ENCODE measurements around the gene SLC24A3.

The SLC24A3 gene

DNA sequence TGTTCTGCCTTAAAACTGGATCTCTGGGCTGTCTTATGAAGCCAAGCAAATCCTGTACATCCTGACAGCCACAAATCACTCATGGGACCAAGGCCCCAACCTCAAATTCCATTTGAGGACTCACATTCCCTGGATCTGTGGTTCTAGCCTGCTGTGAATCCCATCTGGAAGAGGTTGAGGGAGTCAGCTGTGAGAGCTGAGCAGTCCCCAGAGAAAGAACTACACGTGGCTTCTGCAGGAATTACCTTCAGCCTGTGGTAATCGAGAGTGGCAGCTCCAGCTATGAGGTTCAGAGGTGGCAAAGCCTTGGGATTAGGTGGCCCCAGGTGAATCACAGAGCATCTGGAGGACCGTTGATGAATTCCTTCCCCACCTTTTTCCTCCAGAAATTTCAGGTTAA lies 245.2 kb downstream of the SLC24A3 start:
- DNase-seq (ENCODE audit: low read depth in 2 of 2): no peak

DNA sequence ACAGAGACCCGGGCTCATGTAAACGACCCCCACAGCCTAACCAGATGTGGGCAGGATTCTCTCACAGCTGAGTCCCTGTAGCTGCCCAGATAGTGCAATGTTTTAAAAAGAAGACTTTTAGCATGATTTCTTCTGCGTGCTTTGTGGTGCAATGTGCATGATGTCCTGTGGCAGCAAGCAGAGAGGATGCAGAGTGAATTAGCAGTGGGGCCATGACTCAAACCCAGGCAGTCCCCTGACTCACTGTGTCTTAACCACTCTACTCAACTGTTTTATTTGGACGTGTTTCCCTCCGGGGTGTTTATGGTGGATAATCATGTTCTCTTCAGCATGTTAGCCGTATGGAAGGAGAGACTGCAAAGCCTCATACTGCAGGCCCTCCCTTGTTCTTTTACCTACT lies 247.9 kb downstream of the SLC24A3 start:
- DNase-seq (ENCODE audit: low read depth in 2 of 2): no peak

DNA sequence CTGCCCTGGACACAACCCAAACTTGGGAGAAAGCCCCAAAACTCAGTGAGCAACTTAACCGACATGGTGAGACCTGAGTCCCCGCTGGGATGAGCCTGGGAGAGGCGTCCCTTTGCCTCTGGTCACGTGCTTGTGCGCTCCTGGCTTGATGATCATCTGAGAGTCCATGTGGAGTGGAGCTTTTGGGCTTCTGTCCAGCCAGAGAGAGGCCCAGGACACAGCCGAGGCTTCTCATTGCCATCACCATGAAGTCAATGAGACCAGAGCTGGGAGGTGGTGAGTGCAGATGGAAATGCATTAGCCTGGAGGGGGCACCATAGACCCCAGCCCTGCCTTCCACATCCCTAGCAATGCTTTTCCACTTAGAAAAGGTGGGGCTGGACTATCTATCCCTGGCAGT lies 250.0 kb downstream of the SLC24A3 start:
- DNase-seq (ENCODE audit: low read depth in 2 of 2): no peak

DNA sequence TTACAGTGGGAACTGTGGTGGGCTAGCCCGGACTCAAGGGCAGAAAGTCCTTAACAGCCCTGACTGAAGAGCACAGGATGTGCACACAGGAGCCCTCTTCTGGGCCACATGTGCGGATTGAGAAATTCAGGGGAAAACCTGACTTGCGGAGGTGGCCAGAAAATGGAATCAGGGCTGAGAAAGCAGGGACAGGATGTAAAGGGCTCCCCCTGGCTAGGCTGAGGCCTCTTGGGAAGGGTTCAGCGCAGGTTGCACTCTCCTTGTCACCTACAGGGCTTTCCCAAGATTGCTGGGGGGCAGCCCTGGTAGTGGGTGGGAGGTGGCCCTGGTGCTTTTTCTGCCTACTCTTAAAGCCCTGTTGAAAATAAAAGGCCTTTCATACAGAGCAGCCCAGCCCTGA lies 251.2 kb downstream of the SLC24A3 start:
- DNase-seq (ENCODE audit: low read depth in 2 of 2): no peak

DNA sequence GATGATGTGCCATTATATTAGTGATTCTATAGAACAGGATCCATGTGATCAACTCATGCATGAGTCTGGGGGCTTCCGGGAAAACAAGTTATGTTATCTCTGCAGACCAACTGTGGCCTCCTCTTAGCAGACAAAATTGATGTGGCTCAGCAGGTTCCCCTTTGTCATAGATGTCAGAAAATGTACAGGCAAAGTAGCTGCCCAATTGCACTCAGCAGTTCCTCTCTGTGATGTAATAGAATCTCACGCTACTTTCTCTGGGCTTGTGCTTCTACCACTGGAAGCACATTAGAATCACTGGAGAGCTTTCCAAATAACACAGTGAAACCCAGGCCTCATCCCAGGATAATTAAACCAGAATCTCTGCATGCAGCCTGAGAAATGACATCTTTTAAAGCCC lies 253.1 kb downstream of the SLC24A3 start:
- no peak for DNase-seq (ENCODE audit: low read depth in 2 of 2)

DNA sequence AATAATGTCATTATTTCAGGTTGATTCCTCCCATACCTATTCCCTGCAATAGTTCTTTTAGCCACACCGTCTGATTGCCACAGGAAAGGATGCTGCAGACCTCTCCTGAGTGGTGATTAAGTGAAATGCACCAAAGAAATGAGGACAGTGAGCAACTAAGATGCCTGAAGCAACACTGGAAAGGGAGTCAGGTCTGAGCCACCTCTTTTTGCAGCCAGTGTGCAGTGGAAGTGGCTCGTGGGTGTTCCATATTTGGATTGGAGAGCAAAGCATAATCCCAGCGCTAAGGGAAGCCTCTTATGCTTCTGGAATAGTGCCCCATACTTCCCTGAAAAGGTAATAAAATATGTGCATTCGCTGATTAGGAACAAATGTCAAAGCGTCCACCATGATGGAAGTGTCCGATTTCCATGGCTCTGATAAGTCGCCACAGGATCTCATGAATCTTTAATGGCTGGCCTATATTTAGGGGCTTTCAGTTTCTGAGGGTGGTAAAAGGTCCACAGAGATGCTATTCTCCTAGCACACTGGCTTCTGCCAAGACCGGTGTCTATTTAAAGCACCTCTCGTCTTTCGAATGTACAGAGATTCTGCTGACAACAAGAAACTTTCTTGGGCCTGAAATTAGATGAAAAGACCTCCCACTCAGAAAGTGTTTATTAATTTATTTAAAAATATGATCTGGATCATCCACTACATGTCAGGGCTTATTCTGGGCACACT lies 253.9 kb downstream of the SLC24A3 start:
- DNase-seq (ENCODE audit: low read depth in 2 of 2): no peak

DNA sequence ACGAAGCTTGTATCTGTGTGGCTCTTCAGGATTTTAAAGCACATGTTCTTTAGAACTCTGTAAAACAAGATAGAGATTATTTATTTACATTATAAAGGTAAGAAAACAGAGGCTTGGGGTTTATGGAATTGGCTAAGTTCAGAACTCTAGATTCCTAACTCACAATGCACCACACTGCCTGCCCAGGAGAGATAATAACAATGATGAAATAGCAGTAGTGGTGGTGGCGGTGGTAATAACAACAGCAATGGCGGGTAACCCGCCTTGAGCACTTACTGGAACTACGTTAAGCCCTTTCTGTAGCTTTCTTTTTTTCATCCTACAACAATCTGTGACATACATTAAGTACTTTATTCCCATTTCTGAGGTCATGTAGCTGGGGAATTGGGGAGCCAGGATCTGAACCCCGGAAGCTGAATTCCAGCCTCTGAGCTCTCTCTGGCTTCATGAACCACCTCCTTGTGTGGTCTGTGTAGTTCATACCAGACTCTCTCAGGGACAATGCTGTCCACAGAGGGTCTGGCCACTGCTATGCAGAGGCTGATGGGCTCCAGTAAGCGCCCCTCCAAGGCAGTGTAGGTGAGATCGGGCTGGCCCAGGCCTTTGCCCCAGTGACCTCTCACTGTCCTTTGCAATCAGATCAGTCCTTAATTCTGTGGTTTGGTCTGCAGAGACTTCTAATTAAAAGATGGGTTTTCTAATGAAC lies 260.9 kb downstream of the SLC24A3 start:
- DNase-seq (ENCODE audit: low read depth in 2 of 2): no peak

DNA sequence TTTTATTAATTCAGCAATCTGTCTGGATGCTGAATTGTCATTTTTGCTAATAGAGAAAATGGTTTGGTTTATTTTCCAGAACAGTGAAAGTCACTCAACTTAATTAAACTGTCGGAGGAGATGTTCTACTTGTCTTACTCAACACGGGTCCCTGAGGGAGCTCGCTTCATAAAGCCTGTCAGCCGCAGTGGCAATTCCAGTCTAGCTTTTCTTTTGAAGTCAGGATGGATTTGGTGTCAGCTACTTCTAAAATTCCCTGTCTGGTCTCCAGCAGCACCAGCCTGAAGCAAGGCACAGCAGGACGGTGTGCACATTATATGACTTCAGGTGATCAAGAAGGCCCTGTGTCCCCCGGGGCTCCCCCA lies 261.5 kb downstream of the SLC24A3 start:
- DNase-seq (ENCODE audit: low read depth in 2 of 2): no peak

DNA sequence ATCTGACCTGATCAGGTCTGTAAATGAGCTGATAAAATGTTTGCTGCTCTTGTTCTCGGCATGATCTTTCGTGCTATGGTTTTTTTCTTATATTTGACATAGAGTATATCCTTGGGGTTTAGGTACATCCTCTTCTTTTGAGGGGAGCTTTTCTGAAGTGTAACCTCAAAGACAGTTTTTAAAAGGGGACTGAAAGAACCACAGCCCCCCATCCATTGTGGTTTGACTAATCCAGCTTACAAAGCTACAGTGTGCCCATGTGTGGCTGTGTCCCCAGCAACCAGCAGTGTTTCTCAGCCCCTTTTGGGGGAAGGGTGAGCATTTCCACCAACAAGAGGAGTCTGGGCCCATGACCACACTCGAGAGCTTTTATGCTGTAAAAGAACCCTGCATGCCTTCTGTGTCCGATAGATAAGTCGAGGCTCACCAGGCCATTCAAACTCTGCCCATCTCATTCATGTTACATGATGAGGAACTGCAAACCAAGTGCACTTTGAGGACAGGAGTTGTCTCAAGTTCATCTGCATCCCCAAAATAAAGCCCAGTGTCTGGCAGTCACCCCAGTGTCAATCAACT lies 266.0 kb downstream of the SLC24A3 start:
- no peak for DNase-seq (ENCODE audit: low read depth in 2 of 2)

DNA sequence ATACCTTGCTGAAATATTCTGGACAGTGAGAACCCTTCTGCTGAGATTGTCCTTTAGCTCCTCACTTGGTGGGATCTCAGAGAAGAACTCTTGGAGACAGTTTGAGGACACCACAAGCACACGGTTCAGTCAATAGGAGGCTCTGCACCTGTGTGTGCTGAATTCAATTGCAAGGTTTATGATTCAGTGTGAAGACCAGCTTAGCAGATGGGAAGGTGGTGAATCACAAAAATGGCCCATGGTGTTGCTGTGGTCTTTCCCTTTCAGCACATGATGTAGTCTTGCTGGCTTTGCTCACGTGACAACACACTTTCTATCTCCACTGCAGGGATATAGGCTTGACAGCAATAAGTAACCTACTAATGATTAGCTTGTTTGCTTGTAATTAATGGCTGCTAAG lies 270.3 kb downstream of the SLC24A3 start:
- DNase-seq (ENCODE audit: low read depth in 2 of 2): no peak

DNA sequence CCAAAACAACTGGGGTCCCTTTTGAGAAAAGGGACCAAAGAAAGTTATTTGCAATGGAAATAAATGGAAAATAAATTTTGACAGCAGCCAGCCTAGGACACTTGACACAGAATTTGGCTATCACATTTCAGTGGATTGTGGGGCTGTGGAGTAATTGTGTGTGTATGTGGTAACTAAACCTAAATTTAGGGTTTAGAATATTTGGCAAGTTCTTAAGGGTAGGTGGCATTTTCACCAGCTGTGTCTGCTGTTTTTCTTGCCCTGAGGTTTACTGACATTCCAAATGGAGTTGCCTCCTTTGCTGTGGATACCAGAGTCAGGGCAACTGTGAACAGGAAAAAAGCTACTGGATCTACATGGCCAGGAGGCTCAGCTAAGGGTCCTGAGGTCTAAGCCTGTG lies 270.9 kb downstream of the SLC24A3 start:
- DNase-seq (ENCODE audit: low read depth in 2 of 2): no peak

DNA sequence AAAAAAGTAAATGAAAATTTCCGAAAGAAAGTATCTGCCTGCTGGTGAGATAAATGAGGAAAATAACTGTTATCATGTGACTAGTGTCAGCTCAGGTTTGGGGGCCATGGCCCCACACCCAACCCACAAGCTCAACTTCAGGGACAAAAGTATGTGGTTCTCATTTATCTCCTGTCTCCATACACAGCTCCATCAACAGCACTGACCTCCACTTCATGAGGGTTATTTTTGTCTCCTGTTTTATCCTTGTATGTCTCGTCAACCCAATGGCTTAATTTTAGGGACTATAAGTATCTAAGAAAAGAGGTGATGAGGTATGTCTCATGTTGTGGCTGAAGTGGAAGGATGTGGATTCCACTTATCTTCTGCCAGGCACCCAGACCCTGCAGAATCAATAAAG lies 274.0 kb downstream of the SLC24A3 start:
- no peak for DNase-seq (ENCODE audit: low read depth in 2 of 2)

DNA sequence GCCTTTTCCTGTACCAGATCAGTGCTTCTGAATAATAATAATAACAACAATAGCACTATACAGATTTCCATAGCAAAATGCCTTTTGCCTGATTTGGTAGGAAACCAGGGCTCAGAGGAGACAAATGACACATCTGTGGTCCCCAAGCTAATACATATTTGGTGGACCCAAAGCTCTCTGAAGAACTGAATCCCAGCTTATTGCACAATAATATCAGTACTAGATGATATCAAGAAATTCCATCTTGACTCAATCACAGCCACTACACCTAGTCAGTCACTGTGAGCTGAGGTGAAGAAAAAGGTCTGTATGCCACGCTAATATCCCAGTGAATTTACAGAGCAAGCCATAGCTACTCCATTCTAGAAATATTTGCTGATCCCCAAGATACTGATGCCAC lies 275.0 kb downstream of the SLC24A3 start:
- DNase-seq (ENCODE audit: low read depth in 2 of 2): no peak

DNA sequence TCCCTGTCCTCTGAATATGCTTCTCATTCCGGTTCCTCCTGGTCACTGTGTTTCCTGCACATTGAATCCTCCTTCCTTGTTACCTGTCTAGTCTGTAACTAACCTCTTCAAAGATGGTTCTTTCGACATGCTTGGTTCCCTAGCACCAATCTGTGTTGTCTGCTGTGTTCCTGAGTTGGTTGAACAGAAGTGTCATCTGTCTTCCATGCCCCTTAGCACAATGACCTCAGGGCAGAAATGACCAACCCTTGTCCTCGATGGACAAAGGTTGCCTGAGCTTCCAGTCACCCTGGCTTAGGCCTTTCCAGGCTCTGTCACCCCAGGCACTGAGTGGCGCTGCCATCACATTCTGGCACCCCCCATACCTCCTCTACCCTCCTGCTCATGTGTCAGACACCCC lies 278.8 kb downstream of the SLC24A3 start:
- DNase-seq (ENCODE audit: low read depth in 2 of 2): no peak

DNA sequence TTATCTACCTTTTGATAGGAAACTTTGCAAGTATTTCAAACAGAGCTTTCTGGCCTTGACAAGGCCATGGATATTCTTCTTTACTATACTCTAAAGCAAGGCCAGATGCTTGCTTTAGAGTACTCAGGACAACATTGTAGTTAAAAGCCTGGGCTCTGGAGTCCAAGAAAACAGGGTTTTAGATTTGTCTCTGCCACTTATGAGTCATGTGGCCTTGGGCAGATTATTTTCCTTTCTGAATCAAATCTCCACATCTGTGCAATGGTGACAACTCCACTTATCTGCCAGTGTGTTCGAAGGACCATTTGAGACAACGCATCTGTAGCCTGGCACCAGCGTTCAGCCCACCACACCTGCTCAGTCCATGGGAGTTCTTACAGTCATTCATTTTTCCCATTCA lies 279.7 kb downstream of the SLC24A3 start:
- no peak for DNase-seq (ENCODE audit: low read depth in 2 of 2)

DNA sequence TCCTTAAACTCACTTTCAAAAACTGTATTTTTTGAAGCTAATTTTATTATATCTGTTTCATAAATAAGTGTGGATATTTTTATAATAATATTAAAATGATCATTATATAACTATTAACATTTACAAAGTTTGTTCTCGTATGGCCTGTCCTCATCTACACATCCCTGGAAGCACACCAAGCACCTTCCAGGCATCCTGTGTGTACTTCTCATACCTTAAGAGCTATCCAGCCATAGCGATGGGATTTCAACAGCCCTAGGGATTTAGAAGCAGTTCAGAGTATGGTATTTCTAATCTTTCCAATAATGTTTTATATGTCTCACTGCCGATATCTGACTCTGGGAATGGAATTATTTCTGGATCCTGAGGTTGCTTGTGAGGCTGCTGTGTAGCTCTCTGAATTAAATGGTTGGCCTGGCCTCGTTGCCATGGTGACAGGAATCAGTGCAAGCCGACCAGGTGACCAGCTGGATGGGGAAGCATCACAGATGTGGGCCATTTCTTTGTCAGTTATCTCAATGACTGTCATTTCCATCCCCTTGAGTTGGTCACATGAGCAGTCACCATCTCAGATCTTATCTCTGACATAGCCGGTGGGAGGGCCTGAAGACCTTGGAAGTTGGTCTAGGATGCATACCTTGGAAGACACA lies 280.4 kb downstream of the SLC24A3 start:
- DNase-seq (ENCODE audit: low read depth in 2 of 2): no peak

DNA sequence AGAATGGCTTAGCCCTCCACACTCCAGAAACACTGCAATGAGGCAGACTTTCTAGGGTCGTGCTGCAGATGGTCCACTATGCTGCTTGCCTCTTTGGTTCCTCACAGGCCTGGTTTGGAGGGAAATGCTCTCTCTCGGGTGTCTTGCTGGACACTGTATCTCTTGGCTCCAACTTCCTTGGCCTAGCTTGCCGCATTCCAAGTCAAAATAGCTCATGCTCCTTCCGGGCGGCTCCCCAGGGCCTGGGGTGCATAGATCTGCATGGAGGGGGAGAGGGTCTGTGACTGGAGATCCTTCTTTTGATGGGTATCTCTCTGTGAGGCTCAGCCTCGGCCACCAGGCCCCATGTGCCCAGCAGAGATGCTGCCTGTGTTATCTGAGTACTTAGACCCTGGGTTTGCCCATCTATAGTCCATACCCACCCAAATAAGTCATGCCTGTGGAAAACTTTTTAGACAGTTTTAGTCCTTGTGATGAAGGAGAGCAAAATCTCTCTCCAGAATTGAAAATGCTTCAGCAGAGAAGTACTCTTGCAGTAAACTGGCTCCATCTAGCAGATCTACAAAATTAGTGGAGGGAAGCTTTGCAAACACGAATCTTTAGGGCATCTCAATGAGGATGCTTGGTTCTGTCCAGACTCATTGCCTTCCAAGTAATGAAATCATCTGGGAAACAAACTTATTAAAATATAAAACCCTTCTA lies 281.5 kb downstream of the SLC24A3 start:
- DNase-seq (ENCODE audit: low read depth in 2 of 2): no peak

DNA sequence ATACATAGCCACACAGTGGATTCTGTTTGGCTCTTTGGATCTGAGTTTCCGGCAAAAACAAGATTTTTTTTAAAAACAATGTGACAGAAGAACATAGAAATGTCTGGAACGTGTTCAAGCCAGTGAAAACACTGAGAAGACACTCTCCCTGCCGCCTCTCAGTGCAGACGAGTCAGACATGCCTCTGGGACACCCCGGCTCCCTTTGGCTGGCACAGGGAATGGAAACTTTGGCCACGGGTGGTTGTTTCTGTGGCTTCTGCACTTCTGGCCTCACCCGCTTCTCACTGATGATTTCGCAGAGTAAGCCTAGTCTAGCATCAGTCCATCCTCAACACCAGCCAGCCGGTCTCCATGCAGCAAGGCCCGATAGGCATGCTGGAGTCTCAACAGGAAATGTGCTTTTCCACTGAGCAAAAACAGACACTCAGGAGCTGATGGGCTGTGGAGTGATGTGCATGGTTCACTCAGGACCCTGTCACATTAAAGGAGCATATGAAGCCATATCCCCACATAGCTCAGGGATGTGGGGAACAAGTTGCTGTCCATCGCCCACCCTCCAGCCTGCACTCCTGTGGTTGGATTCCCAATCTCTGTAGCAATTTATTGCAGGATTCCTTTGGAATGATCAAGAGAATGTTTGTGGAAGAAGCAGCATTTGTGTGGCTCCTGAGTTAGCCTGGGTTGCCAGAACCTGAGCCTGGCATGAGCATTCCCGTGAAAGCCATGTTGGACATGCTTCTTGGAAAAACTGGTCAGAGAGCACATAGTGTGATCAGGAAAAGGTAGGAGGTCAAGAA lies 283.7 kb downstream of the SLC24A3 start:
- no peak for DNase-seq (ENCODE audit: low read depth in 2 of 2)

DNA sequence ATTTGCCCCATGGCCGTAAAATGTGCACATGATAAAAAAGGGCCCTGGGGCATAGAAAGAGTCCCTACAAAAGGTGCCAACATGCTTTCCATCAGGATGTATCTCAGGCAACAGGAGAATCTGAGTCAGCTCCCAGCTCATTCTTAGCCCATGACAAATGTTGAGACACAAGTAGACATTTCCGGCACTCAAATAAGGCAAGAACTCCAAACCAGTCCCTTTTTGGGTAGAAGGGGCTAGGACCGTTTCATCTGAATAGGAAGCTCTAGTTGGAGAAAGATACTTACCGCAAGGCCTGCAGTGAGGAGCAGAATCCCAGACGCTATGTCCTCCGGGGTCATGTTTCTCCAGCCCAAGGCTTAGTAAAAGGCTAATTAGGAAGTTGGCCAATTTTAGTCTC lies 284.6 kb downstream of the SLC24A3 start:
- no peak for DNase-seq (ENCODE audit: low read depth in 2 of 2)

DNA sequence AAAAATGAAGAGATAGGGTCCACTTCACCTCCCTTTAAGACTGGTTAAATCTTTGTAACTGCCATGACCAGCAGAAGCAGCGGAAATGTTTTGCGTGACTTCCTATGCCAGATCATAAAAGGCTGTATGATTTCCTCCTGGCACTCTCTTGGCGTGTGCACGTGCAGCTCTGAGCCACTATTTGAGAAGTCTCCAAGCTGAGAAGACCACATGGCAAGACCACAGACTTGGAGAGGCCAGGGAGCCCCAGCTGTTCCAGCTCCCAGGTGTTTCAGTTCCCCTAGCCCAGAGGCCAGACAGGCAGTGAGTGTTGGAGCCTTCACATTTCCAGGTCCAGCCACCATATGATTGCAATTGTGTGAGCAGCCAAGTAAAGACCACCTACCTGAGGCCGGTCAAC lies 286.3 kb downstream of the SLC24A3 start:
- DNase-seq (ENCODE audit: low read depth in 2 of 2): no peak

DNA sequence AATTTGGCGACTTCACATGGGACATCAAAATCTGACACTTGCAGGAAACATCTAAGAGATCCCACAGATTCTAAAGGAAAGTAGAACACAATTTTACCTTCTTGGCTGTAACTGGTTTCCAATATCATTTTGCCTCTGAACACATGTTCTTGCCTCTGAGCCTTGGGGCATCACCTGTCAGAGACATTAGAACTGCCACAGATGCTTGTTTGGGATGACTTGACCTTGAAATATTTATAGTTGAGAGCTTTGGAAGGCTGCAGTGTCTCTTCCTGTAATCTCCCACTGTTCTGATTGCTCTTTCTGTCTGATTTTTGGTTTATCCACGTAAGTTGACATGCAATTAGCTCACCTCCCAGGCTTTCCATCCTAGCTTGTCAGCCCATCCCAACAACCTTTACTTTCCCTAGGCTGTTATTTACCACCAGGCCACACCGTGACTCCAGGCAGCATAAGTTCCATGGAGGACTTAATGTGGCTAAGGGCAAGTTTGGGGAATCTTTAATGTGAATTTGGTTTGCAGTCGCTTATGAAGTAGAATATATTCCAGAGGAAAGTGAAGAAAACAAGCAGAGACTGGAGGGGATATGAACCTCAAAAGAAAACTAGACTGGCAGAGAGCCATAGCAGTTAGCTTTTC lies 289.2 kb downstream of the SLC24A3 start:
- no peak for DNase-seq (ENCODE audit: low read depth in 2 of 2)

Data from stimulated activated CD4-positive, alpha-beta T cell treated with anti-CD3 and anti-CD28 coated beads, Interleukin-1b, Interleukin-23, amount 100 ng/mL, for 4 hours (primary cell).